ENCODE results near the gene SYNGR3.
"Not testable (repeated sequence)": the region's sequence is repeated elsewhere in the genome, so short reads cannot be mapped to it uniquely, and the experiment has no call there.

Gene SYNGR3

DNA sequence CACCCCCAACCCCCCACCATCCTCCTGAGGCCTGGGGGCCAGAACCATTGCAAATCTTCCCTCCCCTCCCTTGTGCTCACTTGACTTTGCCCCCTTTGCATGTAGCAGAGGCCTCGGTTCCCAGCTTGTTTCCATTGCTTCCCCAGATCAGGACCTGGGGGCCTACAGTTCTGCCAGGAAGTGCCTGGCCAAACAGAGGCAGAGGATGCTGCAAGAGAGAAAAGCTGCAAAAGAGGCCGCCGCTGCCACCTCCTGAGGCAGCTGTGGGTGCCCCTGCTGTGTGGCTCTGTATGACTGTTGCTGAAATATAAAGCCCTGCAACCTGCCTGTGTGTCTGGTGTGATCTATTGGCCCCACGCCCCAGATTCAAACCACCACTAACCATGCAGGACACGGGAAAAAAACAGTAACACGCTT, 28.1 kb upstream of the SYNGR3 start:
- no peak for DNase-seq (ENCODE audit: low read depth)
- TF ChIP-seq, protein P1, sequence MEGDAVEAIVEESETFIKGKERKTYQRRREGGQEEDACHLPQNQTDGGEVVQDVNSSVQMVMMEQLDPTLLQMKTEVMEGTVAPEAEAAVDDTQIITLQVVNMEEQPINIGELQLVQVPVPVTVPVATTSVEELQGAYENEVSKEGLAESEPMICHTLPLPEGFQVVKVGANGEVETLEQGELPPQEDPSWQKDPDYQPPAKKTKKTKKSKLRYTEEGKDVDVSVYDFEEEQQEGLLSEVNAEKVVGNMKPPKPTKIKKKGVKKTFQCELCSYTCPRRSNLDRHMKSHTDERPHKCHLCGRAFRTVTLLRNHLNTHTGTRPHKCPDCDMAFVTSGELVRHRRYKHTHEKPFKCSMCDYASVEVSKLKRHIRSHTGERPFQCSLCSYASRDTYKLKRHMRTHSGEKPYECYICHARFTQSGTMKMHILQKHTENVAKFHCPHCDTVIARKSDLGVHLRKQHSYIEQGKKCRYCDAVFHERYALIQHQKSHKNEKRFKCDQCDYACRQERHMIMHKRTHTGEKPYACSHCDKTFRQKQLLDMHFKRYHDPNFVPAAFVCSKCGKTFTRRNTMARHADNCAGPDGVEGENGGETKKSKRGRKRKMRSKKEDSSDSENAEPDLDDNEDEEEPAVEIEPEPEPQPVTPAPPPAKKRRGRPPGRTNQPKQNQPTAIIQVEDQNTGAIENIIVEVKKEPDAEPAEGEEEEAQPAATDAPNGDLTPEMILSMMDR (IDR thresholded peaks at IDR 0.05; ENCODE audit: control insufficient read depth, insufficient read depth, low read depth, low read length, missing control alignments), result no peak
- no peak overlapping the region for H3K4me3 ChIP-seq (ENCODE audit: control insufficient read depth, low read depth, low read length)

DNA sequence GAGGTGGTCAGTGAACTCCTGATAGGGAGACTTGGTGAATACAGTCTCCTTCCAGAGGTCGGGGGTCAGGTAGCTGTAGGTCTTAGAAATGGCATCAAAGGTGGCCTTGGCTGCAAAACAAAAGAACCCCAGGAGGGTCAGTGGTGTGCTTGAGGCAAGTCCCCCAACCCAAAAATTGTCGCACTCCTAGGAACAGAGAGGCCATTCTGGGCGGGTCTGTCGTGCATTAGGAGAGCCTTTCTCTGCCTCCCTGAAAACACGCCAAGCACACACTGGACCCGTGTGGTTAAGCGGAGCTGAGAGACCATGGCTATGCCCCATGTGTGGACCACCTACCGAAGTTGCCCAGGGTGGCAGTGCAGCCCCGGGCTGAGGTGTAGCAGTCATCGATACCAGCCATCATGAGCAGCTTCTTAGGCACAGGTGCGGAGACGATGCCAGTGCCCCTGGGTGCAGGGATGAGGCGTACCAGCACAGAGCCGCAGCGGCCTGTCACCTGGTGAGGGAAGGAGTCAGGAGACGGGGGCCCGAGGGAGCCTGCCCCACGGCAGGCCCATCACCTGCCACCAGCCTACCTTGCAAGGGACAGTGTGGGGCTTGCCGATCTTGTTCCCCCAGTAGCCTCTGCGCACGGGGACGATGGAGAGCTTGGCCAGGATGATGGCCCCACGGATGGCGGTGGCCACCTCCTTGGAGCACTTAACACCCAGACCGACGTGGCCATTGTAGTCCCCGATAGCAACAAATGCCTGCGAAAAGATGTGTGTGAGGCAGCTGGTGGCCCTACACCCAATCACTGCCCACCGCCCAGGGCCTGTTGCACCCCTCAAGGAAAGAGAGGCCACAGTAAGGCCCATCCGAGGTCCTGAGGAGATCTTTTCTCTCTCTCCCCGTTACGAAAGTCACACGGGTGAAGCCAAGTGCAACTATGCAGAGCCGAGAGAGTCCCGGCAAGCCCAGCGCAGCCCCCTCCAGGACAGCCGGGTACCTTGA, 27.3 kb upstream of the SYNGR3 start:
- not testable (repeated sequence) for DNase-seq (ENCODE audit: low read depth); H3K4me3 ChIP-seq (ENCODE audit: control insufficient read depth, low read depth, low read length)

DNA sequence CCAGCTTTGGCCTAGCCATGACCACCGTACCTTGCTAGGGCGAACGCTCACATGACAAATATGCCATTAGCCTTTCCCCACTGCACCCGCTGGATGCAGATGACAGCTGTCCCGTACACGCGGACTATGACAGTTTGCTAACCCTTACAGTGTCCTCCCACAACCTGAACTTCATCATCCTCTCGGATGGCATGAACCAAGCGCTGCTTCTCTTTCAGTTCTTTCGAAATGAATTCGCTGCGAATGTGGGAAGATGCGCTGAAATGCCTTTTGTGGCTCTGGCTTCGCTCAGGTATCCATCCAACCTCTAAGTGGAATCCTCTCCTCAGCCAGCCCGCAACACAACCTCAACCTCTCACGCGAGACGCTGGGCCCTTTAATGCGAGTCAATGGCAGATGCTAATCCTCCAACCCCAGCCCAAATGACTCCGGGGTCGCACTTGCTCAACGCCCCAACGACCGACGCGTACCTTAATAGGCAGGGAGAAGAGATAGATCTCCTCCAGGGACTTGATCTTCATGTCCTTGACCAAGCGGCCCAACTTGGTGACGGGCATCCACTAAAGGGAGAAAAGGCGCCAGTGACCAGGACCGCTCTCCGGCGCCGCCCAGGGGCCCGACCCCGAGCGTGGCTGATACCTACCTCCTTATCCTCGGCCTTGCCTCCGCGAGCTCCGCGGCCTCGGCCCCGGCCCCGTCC, 25.8 kb upstream of the SYNGR3 start:
- peak overlapping the region; percentile 96 for H3K4me3 ChIP-seq (ENCODE audit: control insufficient read depth, low read depth, low read length)
- TF ChIP-seq, protein P1 (IDR thresholded peaks at IDR 0.05; ENCODE audit: control insufficient read depth, insufficient read depth, low read depth, low read length, missing control alignments), result no peak
- DNase-seq (ENCODE audit: low read depth), result no peak

DNA sequence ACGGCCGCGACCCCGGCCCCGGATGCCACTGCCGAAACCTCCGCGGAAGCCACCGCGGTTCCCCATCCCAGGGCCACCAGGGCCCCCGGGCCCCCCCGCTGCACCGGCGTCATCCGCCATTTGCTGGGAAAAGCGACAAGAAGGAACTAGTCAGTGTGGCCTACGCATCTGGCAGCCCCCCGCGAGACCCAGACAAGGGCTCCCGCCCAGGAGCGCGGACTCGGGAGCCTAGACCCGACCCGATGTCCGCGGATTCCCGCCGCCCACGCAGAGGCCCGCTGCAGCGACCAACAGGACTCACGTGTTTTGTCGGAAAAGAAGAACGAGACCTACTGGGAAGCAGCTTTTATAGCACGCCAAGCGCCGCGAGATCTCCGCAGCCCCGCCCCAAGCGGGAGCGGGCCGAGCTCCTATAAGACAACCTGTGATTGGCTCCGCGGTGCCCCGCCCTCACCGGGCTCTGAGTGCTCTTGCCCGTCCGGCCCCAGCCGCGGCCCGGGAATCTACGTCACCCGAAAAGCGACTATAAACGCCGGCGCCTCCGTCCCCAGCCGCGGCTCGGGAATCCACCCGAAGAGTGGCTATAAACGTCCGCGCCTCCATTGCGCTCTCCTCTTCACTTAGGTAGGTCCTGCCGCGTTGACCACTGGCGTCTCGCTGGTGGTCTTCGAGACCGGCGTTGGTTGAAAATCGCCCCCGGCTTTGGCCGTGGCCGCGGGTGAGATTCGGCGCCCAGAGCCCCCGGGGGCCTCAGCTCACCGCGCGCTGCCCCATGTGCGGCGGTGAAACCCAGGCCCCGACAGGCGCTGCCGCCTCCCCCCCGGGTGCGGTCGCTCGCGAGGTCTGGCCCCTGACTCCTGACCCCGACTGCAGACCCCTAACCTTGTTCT, 25.0 kb upstream of the SYNGR3 start, which contains the start of gene RPS2:
Gene RPS2 (minus strand): TSS at position 321 of the 890 bp plus-strand sequence. CDS start 201 bp downstream, at position 120.
- H3K4me3 ChIP-seq (ENCODE audit: control insufficient read depth, low read depth, low read length), result peak within 1 kb of the TSS; percentile 96
- DNase-seq (ENCODE audit: low read depth), result peak; percentile 94
- TF ChIP-seq, protein P1 (IDR thresholded peaks at IDR 0.05; ENCODE audit: control insufficient read depth, insufficient read depth, low read depth, low read length, missing control alignments), result no peak

DNA sequence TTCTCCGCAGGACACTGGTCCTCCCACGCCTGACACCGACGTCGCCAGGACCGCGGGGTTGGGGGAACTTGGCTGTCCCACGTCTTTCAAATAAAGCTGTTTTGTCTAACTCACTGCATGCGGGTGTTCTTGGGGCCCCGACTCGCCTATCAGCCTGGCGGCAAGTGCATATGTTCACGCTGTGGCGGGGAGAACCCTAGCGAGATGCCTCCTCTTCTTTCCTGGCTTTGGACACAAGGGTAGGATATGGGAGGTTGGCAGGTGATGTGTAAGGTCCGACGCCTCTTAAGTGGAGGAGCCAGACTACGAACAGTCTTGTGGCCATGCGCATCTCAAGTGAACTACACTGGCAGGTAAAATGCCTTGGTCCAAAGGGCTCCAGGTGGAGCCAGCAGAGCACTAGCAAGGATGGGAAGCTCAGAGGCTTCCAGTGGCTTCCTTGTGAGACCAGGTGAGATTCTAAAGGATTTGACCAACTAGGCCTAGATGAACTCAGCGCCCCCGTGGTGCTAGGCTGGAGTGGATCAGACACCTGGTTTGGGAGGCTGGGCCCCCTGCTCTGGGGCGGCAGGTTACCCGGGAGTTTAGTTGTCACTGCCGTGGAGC, 24.3 kb upstream of the SYNGR3 start:
- peak overlapping the region; percentile 96 for H3K4me3 ChIP-seq (ENCODE audit: control insufficient read depth, low read depth, low read length)
- TF ChIP-seq, protein P1 (IDR thresholded peaks at IDR 0.05; ENCODE audit: control insufficient read depth, insufficient read depth, low read depth, low read length, missing control alignments), result no peak
- no peak for DNase-seq (ENCODE audit: low read depth)

DNA sequence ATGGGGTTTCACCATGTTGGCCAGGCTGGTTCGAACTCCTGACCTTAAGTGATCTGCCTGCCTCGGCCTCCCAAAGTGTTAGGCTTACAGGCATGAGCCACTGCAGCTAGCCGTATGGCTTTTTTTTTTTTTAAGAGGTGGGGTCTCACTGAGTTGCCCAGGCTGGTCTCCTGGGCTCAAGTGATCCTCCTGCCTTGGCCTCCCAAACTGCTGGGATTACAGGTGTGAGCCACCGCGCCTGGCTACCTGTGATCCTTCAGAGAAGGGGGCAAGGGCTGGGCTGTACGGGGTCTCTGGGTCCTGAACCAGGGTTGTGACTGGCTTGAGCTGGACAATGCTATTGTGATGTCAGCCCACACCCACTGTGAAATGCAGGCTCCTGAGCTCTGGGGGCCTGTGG, 23.3 kb upstream of the SYNGR3 start, which contains the start of gene RNF151:
Gene RNF151 (plus strand): TSS at position 397 of the 400 bp plus-strand sequence. CDS start 26 bp downstream, outside the sequence.
- no peak for DNase-seq (ENCODE audit: low read depth)
- H3K4me3 ChIP-seq (ENCODE audit: control insufficient read depth, low read depth, low read length), result peak within 1 kb of the TSS; percentile 96
- TF ChIP-seq, protein P1 (IDR thresholded peaks at IDR 0.05; ENCODE audit: control insufficient read depth, insufficient read depth, low read depth, low read length, missing control alignments), result no peak
